Gastroesophageal sphincter (tissue), 4 donors: Measurements from ENCODE around the gene THADA. TPM values are rescaled to one million over a fixed set of nuclear protein-coding genes. Genes with fewer than 3 reads are reported as not detected.
A peak's percentile ranks its signal among the peaks of the same experiment; 100 is the strongest.

Experiments used
- ATAC-seq: fragments of 150-250 bp; one replicate; pipeline ENCODE4 v1.9.1; 2016; ENCODE audit warnings: mild to moderate bottlenecking, moderate library complexity
- H3K27ac ChIP-seq, 4 donors: fragments of 200-600 bp; sonication (generic) in 3 of 4; 1 replicate in 3 of 4; 2 replicates in 1 of 4; pipeline ENCODE4 v1.5.1; 2016 to 2019
- H3K27me3 ChIP-seq: fragments of 200-600 bp; sonication (generic); one replicate; pipeline ENCODE4 v1.5.1; 2019
- H3K36me3 ChIP-seq, 2 donors: fragments of 200-600 bp; sonication (generic); one replicate each; pipeline ENCODE4 v1.5.1; 2019; ENCODE audit warnings: control low read depth in 1 of 2
- H3K4me1 ChIP-seq, 3 donors: fragments of 200-600 bp; sonication (generic); 1 replicate in 2 of 3; 2 replicates in 1 of 3; pipeline ENCODE4 v1.5.1; 2016 to 2019; ENCODE audit warnings: control low read depth in 2 of 3
- H3K4me3 ChIP-seq, 2 donors: fragments of 200-600 bp; sonication (generic); one replicate each; pipeline ENCODE4 v1.5.1; 2019; ENCODE audit warnings: mild to moderate bottlenecking in 1 of 2, moderate library complexity in 1 of 2
- H3K9me3 ChIP-seq, 3 donors: fragments of 200-600 bp; sonication (generic); one replicate each; pipeline ENCODE4 v1.5.1; 2017 to 2019; ENCODE audit warnings: control low read depth in 2 of 3
- CTCF ChIP-seq, 4 experiments: fragments of 200-600 bp in 2 of 4; fragments of 450-650 bp in 2 of 4; sonication (generic) in 1 of 4; IDR thresholded peaks; one replicate each; pipeline ENCODE4 v1.5.1; 2017 to 2019; ENCODE audit warnings: antibody characterized with exemption in 4 of 4, mild to moderate bottlenecking in 2 of 4, moderate library complexity in 2 of 4
- EP300 ChIP-seq: sonication (generic); formaldehyde crosslinking; IDR thresholded peaks from one replicate; pipeline ENCODE4 v1.6.1; 2017; ENCODE audit warnings: antibody characterized with exemption, mild to moderate bottlenecking
- POLR2A ChIP-seq, 2 donors: fragments of 450-650 bp; IDR thresholded peaks; one replicate each; pipeline ENCODE4 v1.6.1; 2017; ENCODE audit warnings: antibody characterized with exemption in 2 of 2, mild to moderate bottlenecking in 2 of 2, moderate library complexity in 1 of 2
- POLR2AphosphoS5 ChIP-seq: sonication (generic); formaldehyde crosslinking; IDR thresholded peaks from one replicate; pipeline ENCODE4 v1.6.1; 2017; ENCODE audit warnings: antibody characterized with exemption
- WGBS, 2 donors: methylation state at CpG; one replicate each; pipeline ENCODE4 v1.1.5; 2018; ENCODE audit warnings: low coverage in 1 of 2; 5-methylcytosine and 5-hydroxymethylcytosine counted together
- total RNA-seq, 4 donors: library from RNA; depleted of rRNA; stranded (reverse); fragments of >200 nt; gene quantifications; one replicate each; pipeline ENCODE4 v1.1.0, GENCODE V29; 2016

The THADA gene
- total RNA-seq, 4 donors from 2014 or later = 19.7 to 34.4 (median 22.3) TPM

- H3K4me3 ChIP-seq = no peak overlapping the region
- H3K36me3 ChIP-seq = no peaks in the 10 kb centered on the region
- peaks cover 3 to 21% (median 5%) of the 10 kb centered on the region in 3 donors for H3K4me1 ChIP-seq
- H3K27me3 ChIP-seq = no peaks in the 10 kb centered on the region
- TF ChIP-seq EP300 (no peak), CTCF (IDR thresholded peaks at IDR 0.05) (no peak), POLR2A (IDR thresholded peaks at IDR 0.05) (no peak), POLR2AphosphoS5 (no peak)
- no peak overlapping the region for H3K27ac ChIP-seq
- H3K9me3 ChIP-seq = no peaks in the 10 kb centered on the region
- ATAC-seq = no peak
- WGBS, 2 donors = 94 to 99% methylated on average over 7 of the region's 7 CpGs
Observed at GRCh38 chr2:43248621-43249020, 347.2 kb downstream of the THADA start.

GRCh38 chr2:43246641-43247040 lies 349.2 kb downstream of the THADA start:
- no peaks in the 10 kb centered on the region for H3K36me3 ChIP-seq
- peaks cover 3 to 17% (median 5%) of the 10 kb centered on the region in 3 donors for H3K4me1 ChIP-seq
- no peaks in the 10 kb centered on the region for H3K9me3 ChIP-seq
- no peak overlapping the region for H3K27ac ChIP-seq
- H3K27me3 ChIP-seq = no peaks in the 10 kb centered on the region
- WGBS, 2 donors = 94 to 100% methylated on average over 2 to 3 of the region's 3 CpGs
- no peak overlapping the region for H3K4me3 ChIP-seq
- ATAC-seq = no peak
- TF ChIP-seq CTCF (IDR thresholded peaks at IDR 0.05) = no peak
- TF ChIP-seq EP300 = no peak
- no peak for TF ChIP-seq POLR2A (IDR thresholded peaks at IDR 0.05)
- TF ChIP-seq POLR2AphosphoS5 = no peak

GRCh38 chr2:43241558-43241957 lies 354.3 kb downstream of the THADA start:
- Histone ChIP-seq H3K36me3 (no peaks in the 10 kb centered on the region), H3K27ac (no peak overlapping the region), H3K9me3 (no peaks in the 10 kb centered on the region), H3K4me3 (no peak overlapping the region), H3K4me1 (peaks cover 0 to 15% (median 4%) of the 10 kb centered on the region in 3 donors), H3K27me3 (no peaks in the 10 kb centered on the region)
- TF ChIP-seq POLR2AphosphoS5 (no peak), POLR2A (IDR thresholded peaks at IDR 0.05) (no peak)
- ATAC-seq = no peak
- WGBS, 2 donors = 73 to 100% methylated on average over 3 of the region's 10 CpGs

- H3K4me1 ChIP-seq = peaks cover 0 to 18% (median 4%) of the 10 kb centered on the region in 3 donors
- H3K27me3 ChIP-seq = no peaks in the 10 kb centered on the region
- no peak overlapping the region for H3K4me3 ChIP-seq
- no peak for TF ChIP-seq EP300
- TF ChIP-seq CTCF (IDR thresholded peaks at IDR 0.05) = no peak
- TF ChIP-seq POLR2AphosphoS5 = no peak
- no peak for TF ChIP-seq POLR2A (IDR thresholded peaks at IDR 0.05)
- WGBS, 2 donors = 75 to 93% methylated on average over 2 to 4 of the region's 5 CpGs
- H3K27ac ChIP-seq = peak overlapping the region in 3 of 4 donors; percentile 24 to 51 (median 36)
- ATAC-seq = no peak
- H3K36me3 ChIP-seq = no peaks in the 10 kb centered on the region
- no peaks in the 10 kb centered on the region for H3K9me3 ChIP-seq
Observed at GRCh38 chr2:43240766-43241150, 355.1 kb downstream of the THADA start.

GRCh38 chr2:43239981-43240765 lies 355.7 kb downstream of the THADA start:
- H3K27me3 ChIP-seq = no peaks in the 10 kb centered on the region
- no peaks in the 10 kb centered on the region for H3K9me3 ChIP-seq
- peak overlapping the region in 3 of 4 donors; percentile 24 to 51 (median 36) for H3K27ac ChIP-seq
- H3K36me3 ChIP-seq = no peaks in the 10 kb centered on the region
- H3K4me3 ChIP-seq = no peak overlapping the region
- H3K4me1 ChIP-seq = peaks cover 0 to 18% (median 4%) of the 10 kb centered on the region in 3 donors
- ATAC-seq = no peak
- WGBS, 2 donors = 83 to 90% methylated on average over 11 to 12 of the region's 13 CpGs
- no peak for TF ChIP-seq EP300
- TF ChIP-seq CTCF (IDR thresholded peaks at IDR 0.05) = no peak
- TF ChIP-seq POLR2A (IDR thresholded peaks at IDR 0.05) = no peak
- TF ChIP-seq POLR2AphosphoS5 = no peak
